WERI-Rb-1 (cell line): ENCODE measurements around the gene EPHA8.
A peak's percentile ranks its signal among the peaks of the same experiment; 100 is the strongest.

Source experiments
- DNase-seq: peaks from one replicate; pipeline ENCODE4 v3.0.0-alpha.2; 2020
- H3K27ac ChIP-seq: fragments of 250-450 bp; sonication (Bioruptor Pico); 2 replicates; pipeline ENCODE4 v1.5.1; 2020; ENCODE audit warnings: mild to moderate bottlenecking, moderate library complexity
- H3K27me3 ChIP-seq: fragments of 250-450 bp; sonication (Bioruptor Pico); 2 replicates; pipeline ENCODE4 v1.5.1; 2021; ENCODE audit warnings: mild to moderate bottlenecking, low read depth, moderate library complexity; ENCODE audit not compliant: insufficient read depth, severe bottlenecking
- H3K36me3 ChIP-seq: fragments of 250-450 bp; sonication (Bioruptor Pico); 2 replicates; pipeline ENCODE4 v1.5.1; 2020; ENCODE audit warnings: mild to moderate bottlenecking, moderate library complexity
- H3K4me3 ChIP-seq: 2 replicates; pipeline ENCODE4 v1.5.1; 2011; ENCODE audit warnings: low read depth, mild to moderate bottlenecking, control low read depth, low read length
- H3K9me3 ChIP-seq: fragments of 250-450 bp; sonication (Bioruptor Pico); 2 replicates; pipeline ENCODE4 v1.5.1; 2021; ENCODE audit warnings: mild to moderate bottlenecking, moderate library complexity; ENCODE audit not compliant: severe bottlenecking
- TF ChIP-seq, protein P1 (sequence below): IDR thresholded peaks from 2 replicates; pipeline ENCODE4 v1.5.1; 2011; ENCODE audit warnings: low read depth, mild to moderate bottlenecking, control low read depth, inconsistent platforms, low read length

Gene EPHA8

DNA sequence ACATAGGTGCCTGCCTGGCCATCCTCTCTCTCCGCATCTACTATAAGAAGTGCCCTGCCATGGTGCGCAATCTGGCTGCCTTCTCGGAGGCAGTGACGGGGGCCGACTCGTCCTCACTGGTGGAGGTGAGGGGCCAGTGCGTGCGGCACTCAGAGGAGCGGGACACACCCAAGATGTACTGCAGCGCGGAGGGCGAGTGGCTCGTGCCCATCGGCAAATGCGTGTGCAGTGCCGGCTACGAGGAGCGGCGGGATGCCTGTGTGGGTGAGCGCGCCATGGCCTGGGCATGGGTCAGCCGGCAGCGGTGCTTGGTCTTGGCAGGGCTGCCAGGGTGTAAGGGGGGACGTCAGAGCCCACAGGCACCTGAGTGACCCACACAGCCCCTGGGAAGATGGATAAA is 13.3 kb downstream of the EPHA8 start:
- DNase-seq, result no peak
- no peaks in the 10 kb centered on the region for H3K27me3 ChIP-seq
- no peaks in the 10 kb centered on the region for H3K9me3 ChIP-seq
- peaks cover 17% of the 10 kb centered on the region for H3K36me3 ChIP-seq
- no peak overlapping the region for H3K4me3 ChIP-seq
- TF ChIP-seq, protein P1, sequence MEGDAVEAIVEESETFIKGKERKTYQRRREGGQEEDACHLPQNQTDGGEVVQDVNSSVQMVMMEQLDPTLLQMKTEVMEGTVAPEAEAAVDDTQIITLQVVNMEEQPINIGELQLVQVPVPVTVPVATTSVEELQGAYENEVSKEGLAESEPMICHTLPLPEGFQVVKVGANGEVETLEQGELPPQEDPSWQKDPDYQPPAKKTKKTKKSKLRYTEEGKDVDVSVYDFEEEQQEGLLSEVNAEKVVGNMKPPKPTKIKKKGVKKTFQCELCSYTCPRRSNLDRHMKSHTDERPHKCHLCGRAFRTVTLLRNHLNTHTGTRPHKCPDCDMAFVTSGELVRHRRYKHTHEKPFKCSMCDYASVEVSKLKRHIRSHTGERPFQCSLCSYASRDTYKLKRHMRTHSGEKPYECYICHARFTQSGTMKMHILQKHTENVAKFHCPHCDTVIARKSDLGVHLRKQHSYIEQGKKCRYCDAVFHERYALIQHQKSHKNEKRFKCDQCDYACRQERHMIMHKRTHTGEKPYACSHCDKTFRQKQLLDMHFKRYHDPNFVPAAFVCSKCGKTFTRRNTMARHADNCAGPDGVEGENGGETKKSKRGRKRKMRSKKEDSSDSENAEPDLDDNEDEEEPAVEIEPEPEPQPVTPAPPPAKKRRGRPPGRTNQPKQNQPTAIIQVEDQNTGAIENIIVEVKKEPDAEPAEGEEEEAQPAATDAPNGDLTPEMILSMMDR, result no peak
- H3K27ac ChIP-seq, result no peak overlapping the region

DNA sequence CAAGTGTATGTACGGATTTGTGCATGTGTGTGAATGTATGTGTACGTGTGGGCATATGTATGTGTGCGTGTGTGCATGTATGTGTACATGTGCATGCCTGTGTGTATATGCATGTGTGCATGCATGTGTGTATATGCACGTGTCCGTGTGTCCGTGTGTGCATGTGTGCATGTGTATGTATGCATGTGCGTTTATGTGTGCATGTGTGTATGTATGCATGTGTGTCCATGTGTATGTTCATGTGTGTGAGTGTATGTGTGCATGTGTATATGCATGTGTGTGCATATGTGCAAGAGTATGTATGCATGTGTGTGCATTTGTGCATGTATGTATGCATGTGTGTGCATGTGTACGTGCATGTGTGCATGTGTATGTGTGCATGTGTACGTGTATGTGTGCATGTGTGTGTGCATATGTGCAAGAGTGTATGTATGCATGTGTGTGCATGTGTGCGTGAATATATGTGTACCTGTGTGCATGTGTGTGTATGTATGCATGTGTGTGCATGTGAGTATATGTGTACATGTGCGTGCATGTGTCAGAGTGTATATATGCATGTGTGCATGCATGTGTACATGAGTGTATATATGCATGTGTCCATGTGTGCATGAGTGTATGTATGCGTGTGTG is 15.6 kb downstream of the EPHA8 start:
- Histone ChIP-seq H3K4me3 (no peak overlapping the region), H3K36me3 (peaks cover 17% of the 10 kb centered on the region), H3K27ac (no peak overlapping the region), H3K9me3 (no peaks in the 10 kb centered on the region), H3K27me3 (no peaks in the 10 kb centered on the region)
- DNase-seq, result no peak
- TF ChIP-seq, protein P1, result no peak

DNA sequence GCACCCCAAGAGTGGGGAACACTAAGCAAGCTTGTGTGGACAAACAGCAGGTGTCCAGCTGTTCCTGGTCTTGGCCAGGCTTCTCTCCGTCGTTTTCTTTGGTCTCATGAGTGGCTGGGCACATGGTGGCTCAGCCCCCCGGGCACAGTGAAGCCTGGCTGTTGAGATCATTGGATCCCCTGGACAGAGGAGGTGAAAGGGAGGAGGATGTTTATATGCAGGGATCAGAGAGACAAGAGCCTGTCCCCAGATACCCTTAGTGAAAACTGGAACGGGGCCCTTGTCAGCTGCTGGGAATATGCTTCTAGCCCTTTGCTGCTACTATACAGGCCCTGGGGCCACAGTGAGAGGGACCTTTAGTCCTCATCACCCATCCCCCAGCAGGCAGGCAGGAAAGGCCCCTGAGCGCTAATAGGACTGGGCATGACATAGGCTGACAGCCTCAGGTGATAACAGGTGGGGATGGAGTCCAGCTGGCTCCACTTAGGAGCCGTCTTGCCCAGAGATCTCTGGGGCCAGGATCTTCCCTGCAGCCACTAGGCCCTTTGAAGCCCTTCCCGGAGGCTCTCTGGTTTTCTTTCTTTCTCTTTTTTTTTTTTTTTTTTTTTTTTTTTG is 16.4 kb downstream of the EPHA8 start:
- DNase-seq, result no peak
- TF ChIP-seq, protein P1, result no peak
- no peaks in the 10 kb centered on the region for H3K9me3 ChIP-seq
- H3K27ac ChIP-seq, result no peak overlapping the region
- no peaks in the 10 kb centered on the region for H3K27me3 ChIP-seq
- H3K36me3 ChIP-seq, result peaks cover 17% of the 10 kb centered on the region
- no peak overlapping the region for H3K4me3 ChIP-seq

DNA sequence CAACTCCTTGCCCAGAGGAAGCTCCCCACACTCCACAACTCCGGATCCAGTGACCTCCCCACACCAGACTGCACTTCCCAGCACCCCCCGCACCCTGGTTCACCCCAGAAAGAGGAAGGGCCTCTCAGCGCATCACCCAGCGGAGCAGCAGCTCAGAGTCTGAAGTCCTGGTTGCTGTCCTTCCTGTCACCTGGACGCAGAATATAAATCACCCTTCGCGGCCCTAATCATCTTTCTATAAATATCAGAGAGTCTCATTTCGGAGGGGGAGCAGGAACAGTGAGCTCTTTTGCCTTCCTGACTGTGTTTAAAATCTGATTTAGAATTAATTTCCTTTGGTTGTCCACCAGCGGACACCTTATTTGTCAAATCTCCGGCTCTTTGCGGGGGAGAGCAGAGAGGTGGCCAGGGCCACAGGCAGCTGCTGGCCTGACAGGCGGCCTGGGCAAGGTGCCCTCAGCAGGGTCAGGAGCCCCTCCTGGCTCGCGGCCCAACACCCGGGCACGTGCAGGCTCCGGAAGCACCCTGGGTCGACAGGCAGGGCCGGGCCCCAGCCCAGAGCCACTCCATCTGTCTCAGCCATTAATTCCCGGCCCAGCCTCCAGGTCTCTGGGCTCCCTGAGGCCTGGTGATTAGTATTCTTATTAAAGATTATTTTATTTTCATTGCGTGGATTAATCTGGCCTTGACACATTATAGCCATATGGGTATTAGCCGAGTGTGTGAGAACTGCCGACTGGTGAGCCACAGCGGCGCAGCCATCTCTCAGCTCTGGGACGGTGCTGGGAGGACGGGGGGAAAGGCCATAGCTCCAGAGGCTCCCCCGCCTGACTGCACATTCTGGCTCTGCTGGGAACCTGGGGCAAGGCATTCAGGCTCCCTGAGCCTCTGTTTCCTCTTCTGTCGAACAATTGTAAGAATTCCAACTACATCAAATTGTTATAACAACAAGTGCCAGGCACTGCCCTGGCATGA is 19.7 kb downstream of the EPHA8 start:
- DNase-seq, result peak; percentile 84
- Histone ChIP-seq H3K4me3 (no peak overlapping the region), H3K27me3 (no peaks in the 10 kb centered on the region), H3K9me3 (no peaks in the 10 kb centered on the region), H3K36me3 (peaks cover 11% of the 10 kb centered on the region), H3K27ac (peak overlapping the region; percentile 95)
- TF ChIP-seq, protein P1, result no peak

DNA sequence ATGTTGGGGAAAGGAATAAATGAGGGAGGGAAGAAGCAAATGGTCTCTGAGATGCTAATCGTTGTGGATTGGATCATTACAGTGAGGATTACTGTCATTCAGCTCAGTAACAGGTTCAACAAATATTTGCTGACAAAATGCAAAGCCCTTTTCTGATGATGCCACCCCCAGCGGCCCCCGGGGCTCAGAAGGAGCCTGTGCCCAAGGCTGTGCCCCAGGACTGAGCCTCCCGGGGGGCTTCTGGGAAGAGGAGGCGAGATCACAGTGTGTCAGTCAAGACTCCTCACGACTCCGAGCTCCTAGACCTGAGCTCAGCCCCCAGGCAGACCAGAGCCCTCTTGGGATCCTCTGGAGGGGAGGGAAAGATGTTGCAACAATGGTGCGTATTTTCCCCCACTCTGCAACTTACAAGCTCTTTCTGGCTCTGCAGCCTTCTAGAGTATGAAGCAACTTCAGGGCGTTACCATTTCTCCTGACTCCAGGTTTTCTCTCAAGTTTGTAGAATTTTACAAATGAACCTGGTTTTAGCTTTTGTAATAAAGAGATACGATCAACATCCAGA is 20.8 kb downstream of the EPHA8 start:
- TF ChIP-seq, protein P1, result no peak
- Histone ChIP-seq H3K4me3 (no peak overlapping the region), H3K27ac (peak overlapping the region; percentile 95), H3K36me3 (peaks cover 11% of the 10 kb centered on the region), H3K9me3 (no peaks in the 10 kb centered on the region), H3K27me3 (no peaks in the 10 kb centered on the region)
- no peak for DNase-seq
